IMR-90 (cell line): ENCODE data around the gene MAP2K6. TPM values are rescaled to one million over a fixed set of nuclear protein-coding genes. Genes with fewer than 3 reads are reported as not detected.

ENCODE experiments used
- ATAC-seq: fragments of 200-7000 bp; cut with Tn5 transposase; 2 replicates; pipeline ENCODE4 v1.9.1; 2020; ENCODE audit warnings: low read depth, mild to moderate bottlenecking, moderate library complexity
- BruUV-seq: library from RNA; stranded (reverse); fragments of 400-500 nt; replicated peaks from 2 replicates; lab custom pipeline; 2021; lab: Mats Ljungman, UMichigan
- CTCF ChIA-PET: fragments of 300-600 bp; formaldehyde crosslinking; extraction: SDS; loops from one replicate; lab custom pipeline; 2021; ENCODE audit warnings: antibody characterized with exemption; lab: Yijun Ruan, JAX
- POLR2A ChIA-PET: fragments of 300-600 bp; sonication (Branson Sonifier 250); formaldehyde crosslinking; loops from one replicate; lab custom pipeline; 2022; ENCODE audit warnings: antibody characterized with exemption; ENCODE audit not compliant: unreplicated experiment; lab: Charles Lee
- DNase-seq: peaks from one replicate; pipeline ENCODE4 v3.0.0; 2013
- H2AFZ ChIP-seq: replicated peaks from 2 replicates; pipeline ENCODE3; 2013; ENCODE audit warnings: low read length, mild to moderate bottlenecking; ENCODE audit not compliant: poor library complexity
- H2AK5ac ChIP-seq: 2 replicates; pipeline ENCODE4 v1.6.1; 2013; ENCODE audit warnings: low read depth, low read length, inconsistent platforms
- H2AK9ac ChIP-seq: replicated peaks from 2 replicates; pipeline ENCODE3; 2013; ENCODE audit warnings: mild to moderate bottlenecking, low read depth, low read length, moderate library complexity; ENCODE audit not compliant: poor library complexity
- H2BK120ac ChIP-seq: 2 replicates; pipeline ENCODE4 v1.6.1; 2013; ENCODE audit warnings: low read depth, low read length, inconsistent platforms
- H2BK15ac ChIP-seq: 3 replicates; pipeline ENCODE4 v1.6.1; 2013; ENCODE audit warnings: low read depth, low read length, inconsistent platforms
- H2BK20ac ChIP-seq: 2 replicates; pipeline ENCODE4 v1.6.1; 2013; ENCODE audit warnings: low read depth, mild to moderate bottlenecking, inconsistent platforms, low read length, moderate library complexity
- H2BK5ac ChIP-seq: 2 replicates; pipeline ENCODE4 v1.6.1; 2013; ENCODE audit warnings: mild to moderate bottlenecking, low read depth, low read length, inconsistent platforms; ENCODE audit not compliant: poor library complexity, severe bottlenecking
- H3K14ac ChIP-seq: replicated peaks from 2 replicates; pipeline ENCODE4 v1.6.1; 2013; ENCODE audit warnings: low read depth, low read length, inconsistent platforms
- H3K18ac ChIP-seq: 2 replicates; pipeline ENCODE4 v1.6.1; 2013; ENCODE audit warnings: low read depth, low read length, control low read depth
- H3K23ac ChIP-seq: 2 replicates; pipeline ENCODE4 v1.6.1; 2013; ENCODE audit warnings: low read depth, low read length, inconsistent platforms
- H3K27ac ChIP-seq: 2 replicates; pipeline ENCODE4 v1.5.1; 2013; ENCODE audit warnings: mild to moderate bottlenecking, control low read depth, low read length; ENCODE audit not compliant: insufficient read depth
- H3K27me3 ChIP-seq: 2 replicates; pipeline ENCODE4 v1.6.1; 2013; ENCODE audit warnings: low read length; ENCODE audit not compliant: control insufficient read depth, insufficient read depth
- H3K36me3 ChIP-seq: 2 replicates; pipeline ENCODE4 v1.6.1; 2013; ENCODE audit warnings: low read length, mixed read lengths; ENCODE audit not compliant: control insufficient read depth, insufficient read depth
- H3K4ac ChIP-seq: 2 replicates; pipeline ENCODE4 v1.6.1; 2013; ENCODE audit warnings: low read depth, low read length, inconsistent platforms
- H3K4me1 ChIP-seq: 2 replicates; pipeline ENCODE4 v1.6.1; 2013; ENCODE audit warnings: low read length, mixed read lengths; ENCODE audit not compliant: control insufficient read depth, insufficient read depth
- H3K4me2 ChIP-seq: 2 replicates; pipeline ENCODE4 v1.6.1; 2013; ENCODE audit warnings: low read depth, mild to moderate bottlenecking, control low read depth, low read length, moderate library complexity
- H3K4me3 ChIP-seq: 2 replicates; pipeline ENCODE4 v1.5.1; 2013; ENCODE audit warnings: low read depth, mild to moderate bottlenecking, control low read depth, low read length, moderate library complexity; ENCODE audit not compliant: insufficient read depth
- H3K56ac ChIP-seq: 2 replicates; pipeline ENCODE4 v1.6.1; 2013; ENCODE audit warnings: low read length, inconsistent platforms; ENCODE audit not compliant: insufficient read depth; ENCODE audit errors: extremely low read depth
- H3K79me1 ChIP-seq, 2 experiments: 2 replicates each; pipeline ENCODE4 v1.6.1; 2013; ENCODE audit warnings: low read length in 2 of 2, inconsistent platforms in 1 of 2, low read depth in 1 of 2
- H3K9ac ChIP-seq: 2 replicates; pipeline ENCODE4 v1.6.1; 2013; ENCODE audit warnings: low read depth, low read length, control low read depth
- H3K9me1 ChIP-seq: 2 replicates; pipeline ENCODE4 v1.6.1; 2013; ENCODE audit warnings: low read length, inconsistent platforms; ENCODE audit not compliant: insufficient read depth
- H3K9me3 ChIP-seq: 2 replicates; pipeline ENCODE4 v1.6.1; 2013; ENCODE audit warnings: low read length; ENCODE audit not compliant: control insufficient read depth, insufficient read depth
- H4K20me1 ChIP-seq: 2 replicates; pipeline ENCODE4 v1.6.1; 2013; ENCODE audit warnings: low read length, inconsistent platforms; ENCODE audit not compliant: insufficient read depth
- H4K5ac ChIP-seq: 2 replicates; pipeline ENCODE4 v1.6.1; 2013; ENCODE audit warnings: mild to moderate bottlenecking, low read depth, low read length, control low read depth
- H4K8ac ChIP-seq, 2 experiments: 2 replicates each; pipeline ENCODE4 v1.6.1; 2013; ENCODE audit warnings: low read depth in 2 of 2, low read length in 2 of 2, control low read depth in 1 of 2, inconsistent platforms in 1 of 2
- H4K91ac ChIP-seq: 2 replicates; pipeline ENCODE4 v1.6.1; 2013; ENCODE audit warnings: low read depth, low read length, inconsistent platforms; ENCODE audit not compliant: insufficient read depth
- BHLHE40 ChIP-seq: fragments of 150-350 bp; IDR thresholded peaks from 2 replicates; pipeline ENCODE4 v1.6.1; 2016; ENCODE audit warnings: mild to moderate bottlenecking, low read depth, low read length
- CEBPB ChIP-seq: IDR thresholded peaks from 2 replicates; pipeline ENCODE4 v1.6.1; 2012; ENCODE audit warnings: low read depth, low read length, improper control_type of control experiment
- CHD1 ChIP-seq: IDR thresholded peaks from 2 replicates; pipeline ENCODE4 v1.6.1; 2012; ENCODE audit warnings: low read depth, low read length, improper control_type of control experiment
- CTCF ChIP-seq: conservative IDR thresholded peaks from 2 replicates; pipeline ENCODE4 v1.5.1; 2012; ENCODE audit warnings: mild to moderate bottlenecking, low read depth, low read length, improper control_type of control experiment
- FOS ChIP-seq: fragments of 150-350 bp; IDR thresholded peaks from 2 replicates; pipeline ENCODE4 v1.6.1; 2016; ENCODE audit warnings: low read depth, low read length
- MAFK ChIP-seq: IDR thresholded peaks from 2 replicates; pipeline ENCODE4 v1.6.1; 2012; ENCODE audit warnings: low read depth, low read length, improper control_type of control experiment
- MAZ ChIP-seq: IDR thresholded peaks from 2 replicates; pipeline ENCODE4 v1.6.1; 2012; ENCODE audit warnings: low read depth, mild to moderate bottlenecking, low read length, improper control_type of control experiment, moderate library complexity, borderline replicate concordance
- MXI1 ChIP-seq: IDR thresholded peaks from 2 replicates; pipeline ENCODE4 v1.6.1; 2012; ENCODE audit warnings: low read depth, mild to moderate bottlenecking, low read length, moderate library complexity, borderline replicate concordance
- NFE2L2 ChIP-seq: fragments of 150-350 bp; IDR thresholded peaks from 2 replicates; pipeline ENCODE4 v1.6.1; 2016; ENCODE audit warnings: low read depth, mild to moderate bottlenecking, low read length
- POLR2A ChIP-seq: IDR thresholded peaks from 2 replicates; pipeline ENCODE4 v1.6.1; 2012; ENCODE audit warnings: mild to moderate bottlenecking, low read depth, low read length
- RAD21 ChIP-seq: IDR thresholded peaks from 2 replicates; pipeline ENCODE4 v1.6.1; 2012; ENCODE audit warnings: low read length, improper control_type of control experiment
- RCOR1 ChIP-seq: IDR thresholded peaks from 2 replicates; pipeline ENCODE4 v1.6.1; 2012; ENCODE audit warnings: mild to moderate bottlenecking, low read length, improper control_type of control experiment; ENCODE audit not compliant: insufficient replicate concordance
- RFX5 ChIP-seq: IDR thresholded peaks from 2 replicates; pipeline ENCODE4 v1.8.0; 2012; ENCODE audit warnings: low read depth, mild to moderate bottlenecking, low read length, moderate library complexity
- SMC3 ChIP-seq: fragments of 150-350 bp; IDR thresholded peaks from 2 replicates; pipeline ENCODE4 v1.6.1; 2016; ENCODE audit warnings: low read depth, mild to moderate bottlenecking, antibody characterized with exemption, low read length, moderate library complexity
- WGBS, 2 experiments: methylation state at CpG; one replicate each; pipeline versions ENCODE4 v1.1.5 to v1.1.7; 2013; ENCODE audit warnings: missing lambda C conversion rate in 2 of 2; ENCODE audit not compliant: insufficient read length in 1 of 2; ENCODE audit errors: extremely low coverage in 2 of 2; 5-methylcytosine and 5-hydroxymethylcytosine counted together
- dilution Hi-C: fragments of 300-500 bp; cut with HindIII; formaldehyde crosslinking; loops from one replicate; pipeline ENCODE4 v1.14.3; 2018; ENCODE audit warnings: low sequenced_read_pairs; ENCODE audit not compliant: unreplicated experiment
- in situ Hi-C: fragments of 300-500 bp; cut with MboI; formaldehyde crosslinking; loops from 3 replicates; pipeline ENCODE4 v1.14.3; 2019; ENCODE audit warnings: low sequenced_read_pairs, inconsistent platforms, mixed read lengths
- intact Hi-C: fragments of 100-400 bp; cut with micrococcal nuclease; formaldehyde crosslinking; loops from 2 replicates; pipeline ENCODE4 v1.10.0; 2022
- polyA plus RNA-seq, 3 experiments: library from polyadenylated mRNA; depleted of rRNA; stranded (reverse); fragments of >200 nt; gene quantifications; 2 replicates each; pipeline ENCODE4 v1.2.3, GENCODE V29; 2012; ENCODE audit warnings: low replicate concordance in 1 of 3
- total RNA-seq: library from RNA; depleted of rRNA; stranded (reverse); fragments of >200 nt; gene quantifications from 2 replicates; pipeline ENCODE4 v1.2.3, GENCODE V29; 2012
- TF ChIP-seq, protein P1 (sequence below): fragments of 150-350 bp; IDR thresholded peaks from 2 replicates; pipeline ENCODE4 v1.6.1; 2016; ENCODE audit warnings: low read depth, mild to moderate bottlenecking, low read length, moderate library complexity, borderline replicate concordance
- TF ChIP-seq, protein P2 (sequence below): fragments of 150-350 bp; IDR thresholded peaks from 2 replicates; pipeline ENCODE4 v1.6.1; 2017; ENCODE audit warnings: mild to moderate bottlenecking, antibody characterized with exemption, low read length, low read depth

Gene MAP2K6
- total and polyA plus RNA-seq, 2 of the 4 experiments (the other 2 are of a cell fraction), result 2.4 to 5.7 TPM

DNA sequence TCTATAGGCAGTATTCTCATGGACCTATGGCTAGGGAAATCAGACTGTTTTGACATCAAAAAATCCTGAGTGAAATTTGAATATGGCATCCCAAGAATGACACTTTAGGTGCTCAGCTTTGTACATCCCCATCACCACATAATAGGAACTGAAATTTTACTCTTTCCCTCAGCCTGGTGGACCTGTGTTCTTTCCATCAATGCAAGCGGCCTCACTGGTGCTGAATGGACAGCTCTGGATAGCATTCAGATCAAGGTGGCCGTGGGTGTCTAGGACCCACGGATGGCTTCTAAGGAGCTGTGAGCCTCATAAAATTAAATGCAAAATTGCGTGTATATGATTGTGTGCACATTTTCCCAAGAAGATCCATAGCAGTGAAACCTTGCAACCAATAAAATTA lies 152.6 kb downstream of the MAP2K6 start:
- ATAC-seq, result 0 out of 2 replicates have a peak, but pooled peaks have one; percentile 32
- H2BK5ac ChIP-seq, result no peak overlapping the region
- no peak overlapping the region for H2BK15ac ChIP-seq
- H3K9ac ChIP-seq, result no peak overlapping the region
- ChIA-PET POLR2A (no interaction called here), CTCF (interaction anchor here (0.6 kb wide), 1 partner anchor 741 kb away, joined by 5 read pairs; no protein-coding TSS in a partner anchor)
- H3K4me2 ChIP-seq, result no peak overlapping the region
- no peak overlapping the region for H2BK120ac ChIP-seq
- H3K9me3 ChIP-seq, result no peaks in the 10 kb centered on the region
- no peak overlapping the region for H4K5ac ChIP-seq
- H2AK5ac ChIP-seq, result no peak overlapping the region
- H4K8ac ChIP-seq, result no peak overlapping the region
- no peak overlapping the region for H3K4ac ChIP-seq
- no peak overlapping the region for H3K27ac ChIP-seq
- H3K4me3 ChIP-seq, result no peak overlapping the region
- intact Hi-C loops, result loop anchor here (5.0 to 10.0 kb wide), 3 partner anchors 40 to 1055 kb away; no protein-coding TSS in a partner anchor
- H4K20me1 ChIP-seq, result no peaks in the 10 kb centered on the region
- no peak overlapping the region for H2AK9ac ChIP-seq
- in situ Hi-C loops, result loop anchor here (10.0 kb wide), 2 partner anchors 578 to 988 kb away; no protein-coding TSS in a partner anchor
- no TSS peak for BruUV-seq
- H3K4me1 ChIP-seq, result no peaks in the 10 kb centered on the region; the same call in 1 of the 2 replicates
- H3K9me1 ChIP-seq, result no peaks in the 10 kb centered on the region
- no peak overlapping the region for H4K91ac ChIP-seq
- DNase-seq, result peak; percentile 31
- no peaks in the 10 kb centered on the region for H3K36me3 ChIP-seq
- no peaks in the 10 kb centered on the region for H3K79me1 ChIP-seq
- no peak overlapping the region for H3K14ac ChIP-seq
- no peak overlapping the region for H2AFZ ChIP-seq
- no peak overlapping the region for H3K56ac ChIP-seq
- H3K18ac ChIP-seq, result no peak overlapping the region
- dilution Hi-C loops, result no loop called here
- no peak overlapping the region for H2BK20ac ChIP-seq
- no CpG with 5 or more reads among the region's 4 CpGs for WGBS, 2 experiments
- no peaks in the 10 kb centered on the region; the same call in 1 of the 2 replicates for H3K27me3 ChIP-seq
- no peak for TF ChIP-seq SMC3
- TF ChIP-seq MXI1, result no peak
- no peak for TF ChIP-seq RAD21
- TF ChIP-seq FOS, result no peak
- no peak for TF ChIP-seq NFE2L2
- no peak for TF ChIP-seq POLR2A
- no peak for TF ChIP-seq RCOR1
- TF ChIP-seq, protein P1, sequence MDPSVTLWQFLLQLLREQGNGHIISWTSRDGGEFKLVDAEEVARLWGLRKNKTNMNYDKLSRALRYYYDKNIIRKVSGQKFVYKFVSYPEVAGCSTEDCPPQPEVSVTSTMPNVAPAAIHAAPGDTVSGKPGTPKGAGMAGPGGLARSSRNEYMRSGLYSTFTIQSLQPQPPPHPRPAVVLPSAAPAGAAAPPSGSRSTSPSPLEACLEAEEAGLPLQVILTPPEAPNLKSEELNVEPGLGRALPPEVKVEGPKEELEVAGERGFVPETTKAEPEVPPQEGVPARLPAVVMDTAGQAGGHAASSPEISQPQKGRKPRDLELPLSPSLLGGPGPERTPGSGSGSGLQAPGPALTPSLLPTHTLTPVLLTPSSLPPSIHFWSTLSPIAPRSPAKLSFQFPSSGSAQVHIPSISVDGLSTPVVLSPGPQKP, result no peak
- TF ChIP-seq RFX5, result no peak
- TF ChIP-seq MAZ, result no peak
- no peak for TF ChIP-seq BHLHE40
- TF ChIP-seq MAFK, result no peak
- TF ChIP-seq CEBPB, result no peak
- TF ChIP-seq CTCF, result no peak
- TF ChIP-seq CHD1, result no peak
- TF ChIP-seq, protein P2, sequence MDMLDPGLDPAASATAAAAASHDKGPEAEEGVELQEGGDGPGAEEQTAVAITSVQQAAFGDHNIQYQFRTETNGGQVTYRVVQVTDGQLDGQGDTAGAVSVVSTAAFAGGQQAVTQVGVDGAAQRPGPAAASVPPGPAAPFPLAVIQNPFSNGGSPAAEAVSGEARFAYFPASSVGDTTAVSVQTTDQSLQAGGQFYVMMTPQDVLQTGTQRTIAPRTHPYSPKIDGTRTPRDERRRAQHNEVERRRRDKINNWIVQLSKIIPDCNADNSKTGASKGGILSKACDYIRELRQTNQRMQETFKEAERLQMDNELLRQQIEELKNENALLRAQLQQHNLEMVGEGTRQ, result no peak
- H3K23ac ChIP-seq, result no peak overlapping the region
